GM13977 (cell line): Measurements from ENCODE around the gene RYR1.

ENCODE experiments used
- DNase-seq: peaks from one replicate; pipeline ENCODE4 v3.0.0; 2012; ENCODE audit warnings: low spot score
- in situ Hi-C: fragments of 300-500 bp; cut with MboI; formaldehyde crosslinking; loops from one replicate; pipeline ENCODE4 v1.12.0; 2022; ENCODE audit warnings: low sequenced_read_pairs, low pct_unique_long_range_greater_than_20kb, mixed read lengths, inconsistent platforms; ENCODE audit not compliant: unreplicated experiment
- TF ChIP-seq, protein P1 (sequence below): IDR thresholded peaks from 2 replicates; pipeline ENCODE4 v1.5.1; 2012; ENCODE audit warnings: mild to moderate bottlenecking, control low read depth; ENCODE audit not compliant: insufficient read depth; ENCODE audit errors: extremely low read depth, missing control alignments

Gene RYR1

DNA sequence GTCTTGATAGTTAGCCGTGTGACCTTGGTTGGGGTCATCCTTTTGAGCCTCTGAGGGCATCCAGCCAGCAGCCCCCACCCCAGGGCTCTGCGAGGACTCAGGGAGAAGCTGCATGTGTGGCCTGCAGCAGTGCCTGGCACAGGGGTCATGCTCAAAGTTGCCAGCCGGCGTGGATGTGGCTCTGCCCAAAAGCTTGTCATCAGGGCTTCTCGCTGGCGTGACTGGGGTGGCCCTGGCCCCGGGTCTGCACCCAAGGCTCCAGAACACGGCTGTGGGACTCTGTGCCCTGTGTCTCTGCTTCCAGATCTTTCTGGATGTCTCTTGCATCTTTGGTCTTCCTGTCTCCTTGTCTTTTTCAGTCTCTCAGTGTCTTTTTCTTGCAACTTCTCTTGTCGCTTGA lies 90.9 kb downstream of the RYR1 start:
- no peak for DNase-seq
- in situ Hi-C loops = no loop called here
- TF ChIP-seq, protein P1, sequence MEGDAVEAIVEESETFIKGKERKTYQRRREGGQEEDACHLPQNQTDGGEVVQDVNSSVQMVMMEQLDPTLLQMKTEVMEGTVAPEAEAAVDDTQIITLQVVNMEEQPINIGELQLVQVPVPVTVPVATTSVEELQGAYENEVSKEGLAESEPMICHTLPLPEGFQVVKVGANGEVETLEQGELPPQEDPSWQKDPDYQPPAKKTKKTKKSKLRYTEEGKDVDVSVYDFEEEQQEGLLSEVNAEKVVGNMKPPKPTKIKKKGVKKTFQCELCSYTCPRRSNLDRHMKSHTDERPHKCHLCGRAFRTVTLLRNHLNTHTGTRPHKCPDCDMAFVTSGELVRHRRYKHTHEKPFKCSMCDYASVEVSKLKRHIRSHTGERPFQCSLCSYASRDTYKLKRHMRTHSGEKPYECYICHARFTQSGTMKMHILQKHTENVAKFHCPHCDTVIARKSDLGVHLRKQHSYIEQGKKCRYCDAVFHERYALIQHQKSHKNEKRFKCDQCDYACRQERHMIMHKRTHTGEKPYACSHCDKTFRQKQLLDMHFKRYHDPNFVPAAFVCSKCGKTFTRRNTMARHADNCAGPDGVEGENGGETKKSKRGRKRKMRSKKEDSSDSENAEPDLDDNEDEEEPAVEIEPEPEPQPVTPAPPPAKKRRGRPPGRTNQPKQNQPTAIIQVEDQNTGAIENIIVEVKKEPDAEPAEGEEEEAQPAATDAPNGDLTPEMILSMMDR = no peak

DNA sequence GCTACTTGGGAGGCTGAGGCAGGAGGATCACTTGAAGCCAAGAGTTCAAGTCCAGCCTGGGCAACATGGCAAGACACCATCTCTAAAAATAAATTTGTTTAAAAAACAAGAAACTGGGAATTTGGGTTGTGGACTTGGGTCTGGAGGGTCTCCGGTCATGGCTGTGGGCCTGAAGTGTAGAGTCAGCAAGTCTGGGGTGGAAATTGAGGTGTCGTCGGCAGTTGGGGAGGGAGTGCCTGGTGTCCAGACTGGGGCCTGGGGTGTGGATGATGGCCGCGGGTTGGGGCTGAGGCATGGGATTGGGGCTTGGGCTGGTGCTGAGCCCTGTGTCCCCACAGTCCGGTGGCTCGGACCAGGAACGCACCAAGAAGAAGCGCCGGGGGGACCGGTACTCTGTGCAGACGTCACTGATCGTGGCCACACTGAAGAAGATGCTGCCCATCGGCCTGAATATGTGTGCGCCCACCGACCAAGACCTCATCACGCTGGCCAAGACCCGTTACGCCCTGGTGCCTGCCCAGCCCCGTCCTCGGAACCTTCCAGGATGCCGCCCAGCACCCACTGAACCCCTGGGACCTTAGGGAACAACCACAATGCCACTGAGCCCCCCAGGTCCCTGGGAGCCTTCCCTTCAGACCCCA lies 91.6 kb downstream of the RYR1 start:
- TF ChIP-seq, protein P1 = no peak
- in situ Hi-C loops = no loop called here
- no peak for DNase-seq

DNA sequence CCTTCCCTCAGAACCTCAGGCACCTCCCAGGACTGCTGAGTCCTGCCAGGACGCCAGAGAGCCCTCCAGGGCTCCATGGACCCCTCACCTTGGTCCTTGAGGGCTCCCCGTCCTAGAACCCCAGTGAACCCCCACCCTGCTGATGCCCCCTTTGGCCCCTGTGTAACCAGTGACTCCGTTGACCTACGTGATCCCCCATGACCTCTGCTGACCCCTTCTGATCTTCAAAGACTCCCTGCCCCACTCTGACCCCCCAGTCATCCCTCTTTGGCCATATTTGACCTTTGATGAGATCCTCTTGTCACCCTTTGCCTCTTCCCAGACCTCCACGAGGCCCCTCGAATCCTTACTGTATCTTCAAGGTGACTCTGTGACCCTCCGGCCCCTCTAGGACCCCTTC lies 92.9 kb downstream of the RYR1 start:
- DNase-seq = no peak
- in situ Hi-C loops = no loop called here
- TF ChIP-seq, protein P1 = no peak

DNA sequence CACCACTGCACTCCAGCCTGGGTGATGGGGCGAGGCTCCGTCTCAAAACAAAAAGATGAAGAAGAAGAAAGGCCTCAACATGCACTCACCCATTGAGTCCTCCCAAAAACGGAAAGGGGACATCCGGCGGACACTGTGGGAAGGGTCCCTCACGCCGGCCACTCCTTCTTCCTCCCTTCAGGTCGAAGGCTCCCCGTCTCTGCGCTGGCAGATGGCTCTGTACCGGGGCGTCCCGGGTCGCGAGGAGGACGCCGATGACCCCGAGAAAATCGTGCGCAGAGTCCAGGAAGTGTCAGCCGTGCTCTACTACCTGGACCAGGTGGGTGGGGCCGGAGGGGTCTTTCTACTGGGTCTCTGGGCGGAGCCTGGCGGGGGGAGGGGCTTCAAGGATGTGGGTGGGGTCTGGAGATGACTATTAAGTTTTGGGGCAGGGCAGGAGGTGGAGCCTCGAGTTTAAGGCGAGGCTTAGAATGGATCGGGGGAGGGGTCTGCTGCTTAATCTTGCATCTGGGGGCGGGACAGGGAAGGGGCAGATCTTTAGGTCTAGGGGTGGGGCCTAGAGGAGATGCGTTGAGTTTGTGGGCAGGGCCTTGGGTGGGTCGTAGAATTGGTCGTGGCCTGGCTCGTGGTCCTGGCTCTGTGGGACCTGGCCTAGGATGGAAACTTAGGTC lies 94.1 kb downstream of the RYR1 start:
- in situ Hi-C loops = no loop called here
- no peak for DNase-seq
- TF ChIP-seq, protein P1 = no peak

DNA sequence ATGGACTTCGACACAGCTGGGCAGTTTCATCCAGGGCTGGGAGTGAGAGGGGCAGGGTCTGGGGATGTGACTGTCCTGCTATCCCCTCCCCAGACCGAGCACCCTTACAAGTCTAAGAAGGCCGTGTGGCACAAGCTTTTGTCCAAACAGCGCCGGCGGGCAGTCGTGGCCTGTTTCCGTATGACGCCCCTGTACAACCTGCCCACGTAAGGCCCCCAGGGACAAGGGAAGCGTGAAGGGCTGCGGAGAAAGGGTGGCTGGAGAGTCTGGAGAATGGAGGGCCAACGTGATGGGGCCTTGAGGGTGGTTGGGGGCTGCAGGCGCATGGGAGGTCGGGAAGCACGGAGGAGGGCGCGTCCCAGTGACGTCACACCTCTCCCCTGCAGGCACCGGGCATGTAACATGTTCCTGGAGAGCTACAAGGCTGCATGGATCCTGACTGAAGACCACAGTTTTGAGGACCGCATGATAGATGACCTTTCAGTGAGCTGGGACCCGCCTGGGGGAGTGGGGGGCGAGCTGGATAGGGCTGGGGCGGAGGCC lies 94.8 kb downstream of the RYR1 start:
- DNase-seq = no peak
- in situ Hi-C loops = no loop called here
- TF ChIP-seq, protein P1 = no peak

DNA sequence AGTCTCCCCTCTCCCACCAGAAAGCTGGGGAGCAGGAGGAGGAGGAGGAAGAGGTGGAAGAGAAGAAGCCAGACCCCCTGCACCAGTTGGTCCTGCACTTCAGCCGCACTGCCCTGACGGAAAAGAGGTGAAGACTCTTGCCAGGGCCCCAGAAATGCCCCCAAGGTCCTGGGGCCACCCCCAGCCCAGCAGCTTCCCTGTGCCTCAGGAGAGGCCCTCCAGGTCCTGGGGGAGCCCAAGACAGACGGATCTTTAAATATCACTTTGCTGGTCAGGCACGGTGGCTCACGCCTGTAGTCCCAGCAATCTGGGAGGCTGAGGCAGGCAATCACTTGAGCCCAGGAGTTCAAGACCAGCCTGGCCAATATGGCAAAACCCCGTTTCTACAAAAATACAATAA lies 95.4 kb downstream of the RYR1 start:
- in situ Hi-C loops = no loop called here
- DNase-seq = no peak
- TF ChIP-seq, protein P1 = no peak
